ENCODE data around the gene SIGLEC9.

Gene SIGLEC9

GRCh38 chr19:51123381-51123800, 1.3 kb upstream of the SIGLEC9 start:
- Histone ChIP-seq H3K9ac (ENCODE audit: low read depth, low read length) (no peak overlapping the region), H3K9me3 (ENCODE audit: control insufficient read depth, insufficient read depth, low read length) (no peaks in the 10 kb centered on the region), H3K4me1 (ENCODE audit: insufficient read depth, low read length) (peaks cover 6% of the 10 kb centered on the region; the same call in 1 of the 2 replicates), H3K36me3 (ENCODE audit: insufficient read depth, low read length) (no peaks in the 10 kb centered on the region)

- H3K4me1 ChIP-seq (ENCODE audit: insufficient read depth, low read length) = peaks cover 6% of the 10 kb centered on the region; the same call in 1 of the 2 replicates
- H3K9me3 ChIP-seq (ENCODE audit: control insufficient read depth, insufficient read depth, low read length) = no peaks in the 10 kb centered on the region
- no peaks in the 10 kb centered on the region for H3K36me3 ChIP-seq (ENCODE audit: insufficient read depth, low read length)
- H3K9ac ChIP-seq (ENCODE audit: low read depth, low read length) = no peak overlapping the region
Measured at GRCh38 chr19:51123802-51124201, 904 bp upstream of the SIGLEC9 start.

DNA sequence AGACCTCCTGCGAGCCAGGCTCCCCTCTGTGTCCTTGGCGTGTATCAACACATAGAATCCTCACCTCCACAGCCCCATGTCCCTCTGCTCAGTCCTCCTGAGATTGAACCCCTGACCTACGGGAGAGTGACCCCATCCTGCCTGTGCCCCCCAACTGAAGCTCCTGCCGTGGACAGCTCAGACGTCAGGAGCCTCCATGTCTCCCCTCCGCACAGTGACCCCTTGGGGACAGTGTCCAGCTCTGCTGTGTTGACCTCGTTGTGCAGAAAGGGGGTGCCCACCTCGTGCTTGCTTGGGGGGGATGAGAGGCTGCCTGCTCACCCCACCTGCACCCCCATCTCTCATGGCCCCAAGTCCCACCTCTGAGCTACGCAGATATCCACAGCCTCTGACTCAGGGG, 490 bp upstream of the SIGLEC9 start:
- no peak overlapping the region for H3K9ac ChIP-seq (ENCODE audit: low read depth, low read length)
- H3K9me3 ChIP-seq (ENCODE audit: control insufficient read depth, insufficient read depth, low read length) = no peaks in the 10 kb centered on the region
- peaks cover 6% of the 10 kb centered on the region; the same call in 1 of the 2 replicates for H3K4me1 ChIP-seq (ENCODE audit: insufficient read depth, low read length)
- no peaks in the 10 kb centered on the region for H3K36me3 ChIP-seq (ENCODE audit: insufficient read depth, low read length)

- Histone ChIP-seq H3K4me1 (ENCODE audit: insufficient read depth, low read length) (peaks cover 4% of the 10 kb centered on the region; the same call in 1 of the 2 replicates), H3K9me3 (ENCODE audit: control insufficient read depth, insufficient read depth, low read length) (no peaks in the 10 kb centered on the region), H3K9ac (ENCODE audit: low read depth, low read length) (no peak overlapping the region), H3K36me3 (ENCODE audit: insufficient read depth, low read length) (no peaks in the 10 kb centered on the region)
Measured at GRCh38 chr19:51125421-51126075, 842 bp downstream of the SIGLEC9 start.

- Histone ChIP-seq H3K4me1 (ENCODE audit: insufficient read depth, low read length) (peaks cover 4% of the 10 kb centered on the region; the same call in 1 of the 2 replicates), H3K9ac (ENCODE audit: low read depth, low read length) (no peak overlapping the region), H3K9me3 (ENCODE audit: control insufficient read depth, insufficient read depth, low read length) (no peaks in the 10 kb centered on the region)
Measured at GRCh38 chr19:51127032-51127431, 2.3 kb downstream of the SIGLEC9 start.

GRCh38 chr19:51127755-51128154, 3.0 kb downstream of the SIGLEC9 start:
- Histone ChIP-seq H3K9me3 (ENCODE audit: control insufficient read depth, insufficient read depth, low read length) (no peaks in the 10 kb centered on the region), H3K9ac (ENCODE audit: low read depth, low read length) (no peak overlapping the region), H3K4me1 (ENCODE audit: insufficient read depth, low read length) (peaks cover under 1% of the 10 kb centered on the region; the same call in 1 of the 2 replicates), H3K36me3 (ENCODE audit: insufficient read depth, low read length) (no peaks in the 10 kb centered on the region)

More at GRCh38 chr19:51127032-51127431, 2.3 kb downstream of the SIGLEC9 start:
- no peaks in the 10 kb centered on the region for H3K36me3 ChIP-seq (ENCODE audit: insufficient read depth, low read length)

DNA sequence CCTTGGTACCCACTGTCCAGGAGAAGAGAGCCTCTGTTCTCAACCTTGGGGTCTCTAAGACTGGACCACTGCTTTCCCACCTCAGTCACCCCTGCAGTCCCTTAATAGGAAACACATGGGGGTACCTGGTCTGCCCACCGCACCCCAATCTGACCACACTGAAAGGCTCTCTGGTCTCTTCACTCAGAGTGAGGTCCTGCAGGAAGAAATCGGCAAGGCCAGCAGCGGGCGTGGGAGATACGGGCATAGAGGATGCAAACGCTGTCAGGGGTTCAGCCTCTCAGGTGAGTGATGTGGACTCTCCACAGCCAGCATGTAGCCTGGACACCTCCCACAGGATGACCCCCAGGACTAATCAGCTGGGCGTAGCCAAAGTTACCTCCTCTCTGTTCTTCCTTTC, 3.5 kb downstream of the SIGLEC9 start:
- H3K4me1 ChIP-seq (ENCODE audit: insufficient read depth, low read length) = no peaks in the 10 kb centered on the region
- H3K9ac ChIP-seq (ENCODE audit: low read depth, low read length) = no peak overlapping the region
- no peaks in the 10 kb centered on the region for H3K36me3 ChIP-seq (ENCODE audit: insufficient read depth, low read length)
- no peaks in the 10 kb centered on the region for H3K9me3 ChIP-seq (ENCODE audit: control insufficient read depth, insufficient read depth, low read length)

- H3K9me3 ChIP-seq (ENCODE audit: control insufficient read depth, insufficient read depth, low read length) = no peaks in the 10 kb centered on the region
- H3K4me1 ChIP-seq (ENCODE audit: insufficient read depth, low read length) = no peaks in the 10 kb centered on the region
- H3K36me3 ChIP-seq (ENCODE audit: insufficient read depth, low read length) = no peaks in the 10 kb centered on the region
- no peak overlapping the region for H3K9ac ChIP-seq (ENCODE audit: low read depth, low read length)
Measured at GRCh38 chr19:51129716-51130115, 5.0 kb downstream of the SIGLEC9 start.

- no peaks in the 10 kb centered on the region for H3K9me3 ChIP-seq (ENCODE audit: control insufficient read depth, insufficient read depth, low read length)
- no peak overlapping the region for H3K9ac ChIP-seq (ENCODE audit: low read depth, low read length)
- H3K36me3 ChIP-seq (ENCODE audit: insufficient read depth, low read length) = no peaks in the 10 kb centered on the region
- H3K4me1 ChIP-seq (ENCODE audit: insufficient read depth, low read length) = no peaks in the 10 kb centered on the region
Measured at GRCh38 chr19:51131780-51132680, 7.3 kb downstream of the SIGLEC9 start.

DNA sequence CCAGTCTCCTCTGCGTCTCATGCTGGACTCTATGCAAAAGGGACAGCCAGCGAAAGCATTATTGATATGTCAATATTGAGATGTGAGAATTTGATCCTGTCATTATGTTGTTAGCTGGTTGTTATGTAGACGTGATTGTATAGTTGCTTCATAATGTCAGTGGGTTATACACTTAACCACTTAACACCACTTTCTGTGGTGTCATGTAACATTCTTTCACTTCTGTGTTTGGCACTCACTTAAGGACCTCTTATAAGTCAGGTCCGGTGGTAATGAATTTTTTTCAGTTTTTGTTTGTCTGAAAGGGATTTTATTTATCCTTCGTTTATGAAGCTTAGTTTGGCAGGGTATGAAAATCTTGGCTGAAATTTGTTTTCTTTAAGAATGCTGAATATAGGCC, 10.3 kb downstream of the SIGLEC9 start:
- H3K36me3 ChIP-seq (ENCODE audit: insufficient read depth, low read length) = no peaks in the 10 kb centered on the region
- H3K9me3 ChIP-seq (ENCODE audit: control insufficient read depth, insufficient read depth, low read length) = no peaks in the 10 kb centered on the region
- H3K4me1 ChIP-seq (ENCODE audit: insufficient read depth, low read length) = no peaks in the 10 kb centered on the region
- H3K9ac ChIP-seq (ENCODE audit: low read depth, low read length) = no peak overlapping the region

- Histone ChIP-seq H3K9ac (ENCODE audit: low read depth, low read length) (no peak overlapping the region), H3K36me3 (ENCODE audit: insufficient read depth, low read length) (no peaks in the 10 kb centered on the region), H3K4me1 (ENCODE audit: insufficient read depth, low read length) (peaks cover 4% of the 10 kb centered on the region; the same call in 1 of the 2 replicates), H3K9me3 (ENCODE audit: control insufficient read depth, insufficient read depth, low read length) (no peaks in the 10 kb centered on the region)
Measured at GRCh38 chr19:51135986-51136762, 11.5 kb downstream of the SIGLEC9 start.

DNA sequence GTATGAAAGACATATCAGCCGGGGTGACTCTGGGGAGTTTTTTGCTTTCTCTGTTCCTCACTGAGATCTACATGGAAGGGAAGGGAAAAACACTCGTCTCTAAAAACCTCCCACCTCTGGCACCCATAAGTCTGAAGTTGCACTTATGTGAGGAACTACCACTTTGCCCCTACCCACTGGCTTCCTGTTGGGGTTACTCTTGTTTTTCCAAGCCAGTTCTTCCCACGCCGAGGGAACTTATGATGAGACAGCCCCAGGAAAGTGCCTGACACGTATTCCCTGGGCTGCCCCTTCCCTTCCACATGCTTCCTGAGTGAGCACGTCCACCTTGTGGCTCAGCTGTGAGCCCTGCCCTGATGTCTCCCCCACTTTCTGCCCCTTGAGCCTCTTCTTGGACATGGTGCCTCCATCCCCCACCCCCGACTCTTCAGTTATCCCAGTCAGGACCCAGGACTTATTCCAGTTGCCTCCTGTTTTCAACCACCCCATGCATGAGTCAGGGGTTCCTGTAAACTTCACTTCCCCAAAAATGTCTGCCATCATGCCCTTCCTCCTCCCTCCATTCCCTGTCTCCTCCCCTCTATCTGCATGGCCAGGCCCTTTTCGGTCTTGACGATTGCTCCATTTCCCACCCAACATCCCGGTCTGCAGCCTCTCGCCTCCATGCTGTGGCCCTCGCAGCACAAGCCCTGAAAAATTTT, 12.3 kb downstream of the SIGLEC9 start:
- Histone ChIP-seq H3K4me1 (ENCODE audit: insufficient read depth, low read length) (peaks cover 4% of the 10 kb centered on the region; the same call in 1 of the 2 replicates), H3K36me3 (ENCODE audit: insufficient read depth, low read length) (no peaks in the 10 kb centered on the region)

GRCh38 chr19:51137792-51138425, 13.2 kb downstream of the SIGLEC9 start:
- H3K36me3 ChIP-seq (ENCODE audit: insufficient read depth, low read length) = no peaks in the 10 kb centered on the region
- H3K9me3 ChIP-seq (ENCODE audit: control insufficient read depth, insufficient read depth, low read length) = no peaks in the 10 kb centered on the region
- no peak overlapping the region for H3K9ac ChIP-seq (ENCODE audit: low read depth, low read length)
- H3K4me1 ChIP-seq (ENCODE audit: insufficient read depth, low read length) = peaks cover 4% of the 10 kb centered on the region; the same call in 1 of the 2 replicates

More for the DNA sequence above, 12.3 kb downstream of the SIGLEC9 start:
- no peaks in the 10 kb centered on the region for H3K9me3 ChIP-seq (ENCODE audit: control insufficient read depth, insufficient read depth, low read length)
- H3K9ac ChIP-seq (ENCODE audit: low read depth, low read length) = no peak overlapping the region

Data from ES-I3 (cell line).